H9 (cell line): ENCODE data around the gene PSMB8. TPM values are rescaled to one million over a fixed set of nuclear protein-coding genes. Genes with fewer than 3 reads are reported as not detected.

Experiments used
- DNase-seq: peaks from one replicate; pipeline ENCODE4 v3.0.0-alpha.2; 2017
- H2AFZ ChIP-seq: one replicate; pipeline ENCODE4 v1.6.1; 2013; ENCODE audit warnings: mild to moderate bottlenecking, low read length, control low read depth, moderate library complexity
- H2AK5ac ChIP-seq: 2 replicates; pipeline ENCODE4 v1.6.1; 2013; ENCODE audit warnings: low read length, control low read depth, mixed read lengths; ENCODE audit not compliant: insufficient read length
- H2BK120ac ChIP-seq: one replicate; pipeline ENCODE4 v1.6.1; 2013; ENCODE audit warnings: low read depth, mild to moderate bottlenecking, low read length, control low read depth, inconsistent platforms; ENCODE audit not compliant: poor library complexity, severe bottlenecking
- H2BK12ac ChIP-seq: 2 replicates; pipeline ENCODE4 v1.6.1; 2013; ENCODE audit warnings: low read length, control low read depth, mixed read lengths, low read depth; ENCODE audit not compliant: insufficient read length
- H2BK15ac ChIP-seq: 2 replicates; pipeline ENCODE4 v1.6.1; 2013; ENCODE audit warnings: low read depth, low read length, control low read depth
- H2BK20ac ChIP-seq: one replicate; pipeline ENCODE4 v1.6.1; 2013; ENCODE audit warnings: low read depth, mild to moderate bottlenecking, low read length, control low read depth, inconsistent platforms; ENCODE audit not compliant: poor library complexity, severe bottlenecking
- H2BK5ac ChIP-seq: 2 replicates; pipeline ENCODE4 v1.6.1; 2013; ENCODE audit warnings: low read length, control low read depth, mixed read lengths; ENCODE audit not compliant: insufficient read length
- H3K14ac ChIP-seq: 2 replicates; pipeline ENCODE4 v1.6.1; 2013; ENCODE audit warnings: low read length, control low read depth; ENCODE audit not compliant: insufficient read depth
- H3K18ac ChIP-seq: 2 replicates; pipeline ENCODE4 v1.6.1; 2013; ENCODE audit warnings: low read depth, mild to moderate bottlenecking, mixed read lengths, low read length, control low read depth; ENCODE audit not compliant: insufficient read length
- H3K23ac ChIP-seq: 2 replicates; pipeline ENCODE4 v1.6.1; 2013; ENCODE audit warnings: low read length, control low read depth, mixed read lengths, low read depth; ENCODE audit not compliant: insufficient read length
- H3K23me2 ChIP-seq: 2 replicates; pipeline ENCODE4 v1.6.1; 2013; ENCODE audit warnings: low read depth, mild to moderate bottlenecking, mixed read lengths, low read length, control low read depth; ENCODE audit not compliant: insufficient read length, poor library complexity, severe bottlenecking
- H3K27ac ChIP-seq: 2 replicates; pipeline ENCODE4 v1.5.1; 2013; ENCODE audit warnings: low read length, control low read depth, mixed read lengths, low read depth; ENCODE audit not compliant: insufficient read length
- H3K27me3 ChIP-seq: 2 replicates; pipeline ENCODE4 v1.6.1; 2013; ENCODE audit warnings: low read length, control low read depth, inconsistent platforms; ENCODE audit not compliant: insufficient read depth
- H3K4ac ChIP-seq: 2 replicates; pipeline ENCODE4 v1.6.1; 2013; ENCODE audit warnings: low read depth, mild to moderate bottlenecking, control low read depth, inconsistent platforms, low read length, moderate library complexity
- H3K4me1 ChIP-seq: 2 replicates; pipeline ENCODE4 v1.6.1; 2013; ENCODE audit warnings: low read length, control low read depth, inconsistent platforms; ENCODE audit not compliant: insufficient read depth
- H3K4me2 ChIP-seq: 2 replicates; pipeline ENCODE4 v1.6.1; 2013; ENCODE audit warnings: low read length, control low read depth, mixed read lengths; ENCODE audit not compliant: insufficient read length, insufficient read depth
- H3K56ac ChIP-seq: 2 replicates; pipeline ENCODE4 v1.6.1; 2013; ENCODE audit warnings: low read depth, mild to moderate bottlenecking, mixed read lengths, low read length, control low read depth; ENCODE audit not compliant: insufficient read length
- H3K79me1 ChIP-seq: 2 replicates; pipeline ENCODE4 v1.6.1; 2013; ENCODE audit warnings: low read depth, mild to moderate bottlenecking, moderate library complexity, low read length, control low read depth, inconsistent platforms; ENCODE audit not compliant: insufficient read depth, poor library complexity, severe bottlenecking
- H3K79me2 ChIP-seq: 2 replicates; pipeline ENCODE4 v1.6.1; 2013; ENCODE audit warnings: low read length, control low read depth, inconsistent platforms; ENCODE audit not compliant: insufficient read depth
- H3K9ac ChIP-seq: 2 replicates; pipeline ENCODE4 v1.6.1; 2013; ENCODE audit warnings: low read length, control low read depth, mixed read lengths; ENCODE audit not compliant: insufficient read length; ENCODE audit errors: extremely low read depth
- H3K9me3 ChIP-seq: one replicate; pipeline ENCODE4 v1.6.1; 2013; ENCODE audit warnings: low read depth, low read length, inconsistent platforms; ENCODE audit not compliant: control insufficient read depth
- H3T11ph ChIP-seq: one replicate; pipeline ENCODE4 v1.6.1; 2013; ENCODE audit warnings: mild to moderate bottlenecking, low read length, control low read depth, inconsistent platforms
- H4K20me1 ChIP-seq: one replicate; pipeline ENCODE4 v1.6.1; 2013; ENCODE audit not compliant: control insufficient read depth, insufficient read length, insufficient read depth
- H4K5ac ChIP-seq: 2 replicates; pipeline ENCODE4 v1.6.1; 2013; ENCODE audit warnings: low read depth, mild to moderate bottlenecking, mixed read lengths, low read length, control low read depth; ENCODE audit not compliant: insufficient read length
- H4K8ac ChIP-seq: replicated peaks from 2 replicates; pipeline ENCODE4 v1.6.1; 2013; ENCODE audit warnings: low read length, control low read depth, mixed read lengths, low read depth; ENCODE audit not compliant: insufficient read length
- H4K91ac ChIP-seq: 2 replicates; pipeline ENCODE4 v1.6.1; 2013; ENCODE audit warnings: low read depth, mild to moderate bottlenecking, moderate library complexity, mixed read lengths, low read length, control low read depth; ENCODE audit not compliant: insufficient read length
- H3K27ac Mint-ChIP-seq, 3 experiments: 2 replicates in 2 of 3; 3 replicates in 1 of 3; pipeline ENCODE4 v1.8.0; 2020 to 2021; ENCODE audit warnings: mixed read lengths in 3 of 3, mild to moderate bottlenecking in 1 of 3, moderate library complexity in 1 of 3
- H3K27me3 Mint-ChIP-seq: 2 replicates; pipeline ENCODE4 v1.8.0; 2021; ENCODE audit warnings: low read depth, mild to moderate bottlenecking, moderate library complexity, mixed read lengths
- H3K36me3 Mint-ChIP-seq, 3 experiments: 2 replicates in 2 of 3; 3 replicates in 1 of 3; pipeline ENCODE4 v1.8.0; 2020 to 2021; ENCODE audit warnings: low read depth in 3 of 3, mixed read lengths in 3 of 3; ENCODE audit not compliant: insufficient read depth in 1 of 3
- H3K4me1 Mint-ChIP-seq, 2 experiments: 2 replicates each; pipeline ENCODE4 v1.8.0; 2020; ENCODE audit warnings: mixed read lengths in 2 of 2
- H3K4me3 Mint-ChIP-seq, 2 experiments: 2 replicates in 1 of 2; 3 replicates in 1 of 2; pipeline ENCODE4 v1.8.0; 2020 to 2021; ENCODE audit warnings: mild to moderate bottlenecking in 2 of 2, mixed read lengths in 2 of 2, moderate library complexity in 1 of 2
- H3K9me3 Mint-ChIP-seq, 2 experiments: 2 replicates in 1 of 2; 3 replicates in 1 of 2; pipeline ENCODE4 v1.8.0; 2020; ENCODE audit warnings: mild to moderate bottlenecking in 2 of 2, mixed read lengths in 2 of 2, moderate library complexity in 1 of 2
- CTCF ChIP-seq: fragments of 200-600 bp; sonication (generic); conservative IDR thresholded peaks from 3 replicates; pipeline ENCODE4 v1.8.0; 2021; ENCODE audit warnings: antibody characterized with exemption, mild to moderate bottlenecking
- WGBS: extraction: QIAGEN DNeasy Blood & Tissue Kit; methylation state at CpG from one replicate; pipeline ENCODE4 v1.1.7; 2013; ENCODE audit warnings: missing lambda C conversion rate, low lambda C conversion rate, mixed read lengths; ENCODE audit not compliant: insufficient read length; ENCODE audit errors: extremely low coverage; 5-methylcytosine and 5-hydroxymethylcytosine counted together
- total RNA-seq: library from RNA; stranded (reverse); gene quantifications from 2 replicates; pipeline ENCODE4 v1.2.1, GENCODE V29; 2021

The PSMB8 gene
- total RNA-seq, 1 experiment from 2014 or later = 19.1 TPM

- Histone ChIP-seq H4K20me1 (no peaks in the 10 kb centered on the region), H4K5ac (no peak overlapping the region), H2BK5ac (no peak overlapping the region), H3K56ac (no peak overlapping the region), H2BK15ac (no peak overlapping the region), H3K27ac (no peak overlapping the region), H3K23me2 (peaks cover 6% of the 10 kb centered on the region), H3K9ac (no peak overlapping the region), H4K8ac (no peak overlapping the region), H3K4me1 (peaks cover 4% of the 10 kb centered on the region; the same call in 1 of the 2 replicates), H3K18ac (no peak overlapping the region), H3T11ph (no peak overlapping the region), H2AFZ (no peak overlapping the region), H3K14ac (no peak overlapping the region), H3K23ac (no peak overlapping the region), H2BK12ac (no peak overlapping the region), H2AK5ac (no peak overlapping the region), H2BK120ac (no peak overlapping the region), H4K91ac (no peak overlapping the region), H3K27me3 (no peaks in the 10 kb centered on the region), H3K79me1 (no peaks in the 10 kb centered on the region), H2BK20ac (no peak overlapping the region), H3K9me3 (no peaks in the 10 kb centered on the region), H3K4me2 (no peak overlapping the region), H3K79me2 (no peaks in the 10 kb centered on the region), H3K4ac (no peak overlapping the region)
- H3K36me3 Mint-ChIP-seq = peaks cover 7 to 19% (median 11%) of the 10 kb centered on the region in 3 experiments; a peak in 6 of 7 replicates
- H3K4me1 Mint-ChIP-seq = peaks cover 5 to 18% of the 10 kb centered on the region in 2 experiments
- DNase-seq = no peak
- WGBS = no CpG with 5 or more reads among the region's 5 CpGs
- H3K4me3 Mint-ChIP-seq = no peak overlapping the region
- H3K27me3 Mint-ChIP-seq = no peaks in the 10 kb centered on the region; the same call in 1 of the 2 replicates
- no peak for TF ChIP-seq CTCF
- no peak overlapping the region; a peak in 1 of 7 replicates for H3K27ac Mint-ChIP-seq
- H3K9me3 Mint-ChIP-seq = no peaks in the 10 kb centered on the region
These were observed 10.2 kb downstream of the PSMB8 start for GRCh38 chr6:32833664-32834063.
